Measurements from ENCODE around the gene PKN2. TPM values are rescaled to one million over a fixed set of nuclear protein-coding genes. Genes with fewer than 3 reads are reported as not detected.

Gene PKN2
- total RNA-seq, 3 donors from 2014 or later = 47.0 to 75.5 (median 60.3) TPM

- TF ChIP-seq POLR2AphosphoS5 (IDR thresholded peaks at IDR 0.05) = no peak
- TF ChIP-seq, protein P1, sequence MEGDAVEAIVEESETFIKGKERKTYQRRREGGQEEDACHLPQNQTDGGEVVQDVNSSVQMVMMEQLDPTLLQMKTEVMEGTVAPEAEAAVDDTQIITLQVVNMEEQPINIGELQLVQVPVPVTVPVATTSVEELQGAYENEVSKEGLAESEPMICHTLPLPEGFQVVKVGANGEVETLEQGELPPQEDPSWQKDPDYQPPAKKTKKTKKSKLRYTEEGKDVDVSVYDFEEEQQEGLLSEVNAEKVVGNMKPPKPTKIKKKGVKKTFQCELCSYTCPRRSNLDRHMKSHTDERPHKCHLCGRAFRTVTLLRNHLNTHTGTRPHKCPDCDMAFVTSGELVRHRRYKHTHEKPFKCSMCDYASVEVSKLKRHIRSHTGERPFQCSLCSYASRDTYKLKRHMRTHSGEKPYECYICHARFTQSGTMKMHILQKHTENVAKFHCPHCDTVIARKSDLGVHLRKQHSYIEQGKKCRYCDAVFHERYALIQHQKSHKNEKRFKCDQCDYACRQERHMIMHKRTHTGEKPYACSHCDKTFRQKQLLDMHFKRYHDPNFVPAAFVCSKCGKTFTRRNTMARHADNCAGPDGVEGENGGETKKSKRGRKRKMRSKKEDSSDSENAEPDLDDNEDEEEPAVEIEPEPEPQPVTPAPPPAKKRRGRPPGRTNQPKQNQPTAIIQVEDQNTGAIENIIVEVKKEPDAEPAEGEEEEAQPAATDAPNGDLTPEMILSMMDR (IDR thresholded peaks at IDR 0.05) = no peak
- TF ChIP-seq POLR2A (IDR thresholded peaks at IDR 0.05) = no peak
- Histone ChIP-seq H3K27ac (peak overlapping the region; percentile 95), H3K4me3 (peak overlapping the region; percentile 96 to 99 (median 97)), H3K4me1 (peaks cover 0 to 8% of the 10 kb centered on the region in 2 donors), H3K9me3 (no peaks in the 10 kb centered on the region), H3K27me3 (no peaks in the 10 kb centered on the region), H3K36me3 (no peaks in the 10 kb centered on the region)
- intact Hi-C loops (cut with DNase I; ENCODE audit: low total_unique reads) = no loop called here
- no peak for DNase-seq (ENCODE audit: low spot score in 2 of 2)
Observed at GRCh38 chr1:88685259-88685620, 1.2 kb downstream of the PKN2 start.

- H3K27ac ChIP-seq = no peak overlapping the region
Observed at GRCh38 chr1:88691540-88691939, 7.5 kb downstream of the PKN2 start.

DNA sequence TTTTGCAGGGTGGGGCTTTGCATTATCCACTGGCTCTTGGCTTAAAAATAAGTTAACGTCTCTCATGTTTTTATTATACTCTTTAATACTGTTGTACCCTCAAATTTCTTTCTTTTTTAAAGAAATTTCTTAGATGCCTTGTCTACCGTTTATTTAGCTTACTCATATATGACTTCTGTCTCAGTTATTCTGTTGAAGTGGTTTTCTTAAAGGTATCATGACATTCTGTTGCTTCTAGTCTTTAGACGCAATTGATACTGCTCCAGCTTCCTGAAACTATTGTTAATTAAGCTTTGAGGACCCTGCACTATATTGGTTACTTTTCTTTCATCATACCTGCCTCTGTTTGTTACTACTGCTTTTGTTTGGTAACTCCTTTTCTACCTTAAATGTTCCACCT lies 11.7 kb downstream of the PKN2 start:
- H3K4me3 ChIP-seq = no peak overlapping the region
- no peak for DNase-seq (ENCODE audit: low spot score in 2 of 2)
- TF ChIP-seq POLR2A (IDR thresholded peaks at IDR 0.05) = no peak
- no peak for TF ChIP-seq POLR2AphosphoS5 (IDR thresholded peaks at IDR 0.05)
- TF ChIP-seq, protein P1 (IDR thresholded peaks at IDR 0.05) = no peak
- H3K27me3 ChIP-seq = no peaks in the 10 kb centered on the region
- intact Hi-C loops (cut with DNase I; ENCODE audit: low total_unique reads) = no loop called here
- no peaks in the 10 kb centered on the region for H3K4me1 ChIP-seq
- no peaks in the 10 kb centered on the region for H3K9me3 ChIP-seq
- H3K36me3 ChIP-seq = no peaks in the 10 kb centered on the region
- H3K27ac ChIP-seq = no peak overlapping the region

More at GRCh38 chr1:88691540-88691939, 7.5 kb downstream of the PKN2 start:
- Histone ChIP-seq H3K27me3 (no peaks in the 10 kb centered on the region), H3K4me3 (no peak overlapping the region), H3K9me3 (no peaks in the 10 kb centered on the region), H3K36me3 (no peaks in the 10 kb centered on the region), H3K4me1 (no peaks in the 10 kb centered on the region)
- intact Hi-C loops (cut with DNase I; ENCODE audit: low total_unique reads) = no loop called here
- no peak for DNase-seq (ENCODE audit: low spot score in 2 of 2)
- TF ChIP-seq POLR2A (IDR thresholded peaks at IDR 0.05) (no peak), POLR2AphosphoS5 (IDR thresholded peaks at IDR 0.05) (no peak)
- TF ChIP-seq, protein P1 (IDR thresholded peaks at IDR 0.05) = no peak

GRCh38 chr1:88697503-88697902 lies 13.4 kb downstream of the PKN2 start:
- no peak for DNase-seq (ENCODE audit: low spot score in 2 of 2)
- Histone ChIP-seq H3K4me3 (no peak overlapping the region), H3K4me1 (no peaks in the 10 kb centered on the region), H3K27ac (no peak overlapping the region), H3K9me3 (no peaks in the 10 kb centered on the region), H3K27me3 (no peaks in the 10 kb centered on the region), H3K36me3 (no peaks in the 10 kb centered on the region)
- intact Hi-C loops (cut with DNase I; ENCODE audit: low total_unique reads) = no loop called here
- TF ChIP-seq POLR2AphosphoS5 (IDR thresholded peaks at IDR 0.05) = no peak
- no peak for TF ChIP-seq POLR2A (IDR thresholded peaks at IDR 0.05)
- TF ChIP-seq, protein P1 (IDR thresholded peaks at IDR 0.05) = no peak

- intact Hi-C loops (cut with DNase I; ENCODE audit: low total_unique reads) = no loop called here
- no peaks in the 10 kb centered on the region for H3K36me3 ChIP-seq
- TF ChIP-seq, protein P1 (IDR thresholded peaks at IDR 0.05) = no peak
- TF ChIP-seq POLR2A (IDR thresholded peaks at IDR 0.05) (no peak), POLR2AphosphoS5 (IDR thresholded peaks at IDR 0.05) (no peak)
- H3K27ac ChIP-seq = no peak overlapping the region
- no peaks in the 10 kb centered on the region for H3K4me1 ChIP-seq
- no peak overlapping the region for H3K4me3 ChIP-seq
- no peak for DNase-seq (ENCODE audit: low spot score in 2 of 2)
- H3K27me3 ChIP-seq = no peaks in the 10 kb centered on the region
- no peaks in the 10 kb centered on the region for H3K9me3 ChIP-seq
Observed at GRCh38 chr1:88698140-88698539, 14.1 kb downstream of the PKN2 start.

Data from breast epithelium (tissue), 4 donors.